GM18526 (cell line): Measurements from ENCODE around the gene CGNL1.

Source experiments
- POLR2A ChIP-seq: IDR thresholded peaks from 3 replicates; pipeline ENCODE4 v1.6.1; 2011; ENCODE audit not compliant: insufficient read length; ENCODE audit errors: extremely low read depth

The CGNL1 gene

DNA sequence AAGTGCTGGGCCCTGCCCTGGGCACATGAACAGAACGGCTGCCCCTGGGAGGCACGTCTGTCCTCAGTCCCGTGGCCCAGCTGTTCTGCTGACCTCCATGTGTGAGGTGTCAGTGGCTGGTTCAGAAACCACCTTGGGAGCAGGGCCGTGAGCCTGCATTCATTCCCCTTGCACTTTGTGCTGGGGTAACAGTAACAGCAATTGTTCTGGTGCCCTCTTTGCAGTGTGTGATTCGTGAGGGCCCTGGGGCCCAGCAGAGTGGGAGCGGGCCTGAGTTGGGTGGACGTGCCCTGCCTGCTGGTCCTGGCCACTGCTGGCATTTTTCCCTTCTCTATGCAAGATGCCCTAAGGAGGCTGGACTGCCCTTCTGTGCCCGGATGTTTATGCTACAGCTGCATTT is 165.0 kb downstream of the CGNL1 start:
- no peak for TF ChIP-seq POLR2A

DNA sequence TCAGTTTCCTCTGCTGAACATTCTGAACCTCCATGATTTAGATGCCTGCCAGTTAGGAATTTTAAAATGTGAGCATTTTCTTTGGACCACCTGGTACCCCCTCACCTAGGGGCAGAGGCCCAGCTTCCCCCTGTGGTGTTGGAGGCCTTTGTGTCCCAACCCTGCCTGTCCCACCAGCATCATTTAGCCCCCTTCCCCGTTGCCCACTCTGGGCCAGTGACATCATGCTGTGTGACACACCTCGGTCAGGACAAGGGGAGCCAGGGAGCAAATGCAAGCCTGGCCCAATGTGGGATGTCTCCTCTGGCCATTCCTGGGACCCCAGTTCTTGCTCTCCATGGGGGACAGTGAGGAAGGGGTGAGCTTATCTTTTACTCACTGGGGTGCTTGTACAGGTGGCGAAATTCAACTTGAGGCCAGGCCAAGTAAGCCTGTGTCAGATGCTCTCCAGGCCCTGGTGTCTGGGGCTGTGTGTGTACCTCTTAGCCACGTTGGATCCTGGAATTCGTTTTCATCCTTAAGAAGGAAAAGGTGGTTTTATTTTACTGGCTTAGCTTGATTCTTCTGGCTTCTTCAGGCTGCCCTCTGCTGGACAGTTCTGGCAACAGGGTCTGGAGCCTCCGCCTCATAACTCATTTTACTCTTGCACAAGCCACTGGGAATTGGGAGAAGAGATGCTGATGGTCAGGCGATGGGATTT is 165.7 kb downstream of the CGNL1 start:
- no peak for TF ChIP-seq POLR2A

DNA sequence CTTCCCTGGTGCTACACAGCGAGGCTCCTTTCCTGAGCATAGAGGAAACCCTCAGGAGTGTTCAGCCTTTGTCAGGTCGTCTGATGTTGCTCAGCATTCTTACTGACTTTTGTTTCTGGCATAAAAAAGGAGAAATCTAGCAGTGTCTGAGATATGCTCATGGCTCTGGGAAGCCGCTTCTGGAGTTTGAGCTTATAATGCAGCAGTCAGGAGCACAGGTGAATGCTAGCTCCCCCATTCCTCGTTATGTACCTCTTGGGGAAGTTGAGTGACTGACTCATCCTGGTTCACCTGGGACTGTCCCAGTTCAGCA is 166.2 kb downstream of the CGNL1 start:
- no peak for TF ChIP-seq POLR2A

DNA sequence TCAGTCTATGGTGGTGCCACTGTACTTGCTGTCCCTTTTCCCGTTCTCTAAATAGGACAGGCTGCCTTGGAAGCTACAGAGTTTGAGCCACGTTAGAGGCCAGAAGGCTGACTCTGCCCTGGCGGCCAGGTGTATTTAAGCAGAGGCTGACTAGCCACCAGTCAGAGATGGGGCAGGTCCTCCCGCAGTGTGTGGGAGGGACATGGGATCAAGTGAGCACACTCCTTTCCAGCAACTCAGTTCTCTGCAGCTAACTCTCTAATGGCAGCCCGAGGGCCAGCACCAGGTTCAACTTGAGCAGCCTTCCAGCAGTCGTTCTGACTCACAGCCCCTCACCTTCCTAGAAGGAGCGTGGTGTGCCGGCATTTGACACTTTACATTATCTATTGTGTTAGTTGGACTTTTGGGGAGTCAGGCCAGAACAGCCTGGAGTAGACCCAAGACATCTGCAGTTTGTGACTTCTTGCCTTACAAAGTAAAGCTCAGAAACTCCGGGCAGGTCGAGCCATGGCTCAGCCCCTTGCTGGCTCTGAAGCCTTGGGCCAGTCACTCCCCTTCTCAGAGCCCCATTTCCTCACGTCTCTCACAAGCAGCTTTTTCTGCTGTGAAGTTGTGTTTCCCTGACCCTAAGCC is 168.7 kb downstream of the CGNL1 start:
- no peak for TF ChIP-seq POLR2A

DNA sequence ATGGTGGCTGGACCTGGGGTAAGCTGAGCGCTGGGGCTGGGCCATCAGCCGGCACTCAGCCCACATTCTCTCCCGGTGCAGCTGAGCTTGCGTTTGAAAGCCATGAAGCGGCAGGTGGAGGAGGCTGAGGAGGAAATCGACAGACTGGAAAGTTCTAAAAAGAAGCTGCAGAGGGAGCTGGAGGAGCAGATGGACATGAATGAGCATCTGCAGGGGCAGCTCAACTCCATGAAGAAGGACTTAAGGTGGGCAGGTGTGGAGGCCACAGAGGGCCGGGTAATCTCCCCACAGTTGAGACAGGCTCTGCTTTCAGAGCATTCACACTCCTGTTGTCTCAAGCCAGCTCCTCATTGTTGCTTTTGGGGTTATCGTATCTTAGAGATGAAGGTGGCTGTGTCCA is 169.7 kb downstream of the CGNL1 start:
- TF ChIP-seq POLR2A: no peak

DNA sequence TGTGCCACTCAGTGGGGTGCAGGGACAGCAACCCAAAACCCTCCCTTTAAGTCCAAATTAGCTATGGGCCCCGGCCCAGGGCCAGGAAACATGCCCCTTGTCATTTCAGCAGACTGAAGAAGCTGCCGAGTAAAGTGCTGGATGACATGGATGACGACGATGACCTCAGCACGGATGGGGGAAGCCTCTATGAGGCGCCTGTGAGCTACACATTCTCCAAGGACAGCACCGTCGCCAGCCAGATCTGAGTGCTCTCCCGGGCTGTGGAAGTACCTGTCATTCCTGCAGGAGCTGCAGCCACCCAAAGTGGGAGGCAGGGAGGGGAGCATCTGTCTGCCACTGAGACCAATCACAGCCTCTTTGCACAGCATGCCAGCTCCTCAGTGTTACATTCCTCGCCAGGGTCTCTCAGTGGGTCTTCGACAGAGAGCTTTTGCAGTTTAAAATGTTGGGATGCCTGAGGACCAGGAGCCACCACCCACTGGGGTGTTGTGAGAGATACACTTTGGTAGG is 171.0 kb downstream of the CGNL1 start:
- no peak for TF ChIP-seq POLR2A

DNA sequence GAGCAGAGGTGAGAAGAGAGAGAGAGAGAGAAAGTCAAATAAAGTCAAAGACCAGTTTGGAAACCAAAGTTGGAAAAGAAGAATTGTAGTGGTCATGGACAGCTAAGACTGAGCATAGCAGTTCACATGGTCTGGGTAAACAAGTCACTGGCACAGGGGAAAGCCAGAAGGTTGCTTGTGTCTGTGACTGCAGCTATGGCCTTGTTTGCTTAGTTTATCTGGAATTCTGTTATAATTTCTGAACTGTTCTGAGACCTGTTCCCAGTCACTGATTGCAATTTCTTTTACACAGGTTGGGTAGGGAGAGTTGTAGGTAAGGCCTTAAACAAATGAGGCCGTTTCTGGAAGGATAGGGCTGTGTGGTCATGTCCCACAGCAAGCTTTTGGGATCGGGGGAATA is 172.0 kb downstream of the CGNL1 start:
- TF ChIP-seq POLR2A: no peak

DNA sequence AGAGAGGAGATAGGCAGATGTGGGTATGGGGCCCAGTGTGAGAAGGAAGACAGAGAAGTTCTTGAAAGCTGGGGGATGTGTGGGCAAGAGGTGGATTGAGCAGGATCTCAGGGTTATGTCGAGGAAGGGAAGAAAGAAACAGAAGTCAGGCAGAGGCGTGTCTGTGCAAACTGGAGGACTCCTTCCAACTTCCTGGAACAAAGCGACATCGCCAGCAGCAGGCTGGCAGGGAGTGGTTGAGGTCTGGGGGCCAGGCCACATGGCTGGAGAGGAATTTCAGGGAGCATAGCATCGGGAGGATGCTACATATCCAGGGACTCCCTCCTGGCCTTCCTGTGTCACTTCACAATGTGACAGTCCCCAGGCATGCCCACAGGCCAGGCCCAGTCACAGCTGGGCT is 172.5 kb downstream of the CGNL1 start:
- no peak for TF ChIP-seq POLR2A

DNA sequence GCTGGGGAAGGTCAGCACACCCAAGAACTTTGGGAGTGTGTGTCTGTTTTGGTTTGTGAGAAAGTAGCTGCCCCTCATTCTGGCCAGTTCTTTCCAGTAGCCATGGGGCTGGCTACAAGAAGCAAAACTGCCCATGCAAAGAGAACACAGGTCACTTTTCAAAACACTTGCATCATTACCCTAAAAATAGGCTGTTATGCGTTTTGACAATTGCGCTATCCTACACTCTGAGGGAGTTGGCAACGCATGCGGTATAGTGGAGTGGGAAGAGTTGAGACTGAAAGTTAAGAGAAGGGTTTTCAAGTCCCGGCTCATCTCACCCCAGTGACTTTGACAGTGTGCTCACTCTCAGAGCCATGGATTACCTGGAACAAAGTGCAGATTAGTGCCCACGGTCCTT is 173.6 kb downstream of the CGNL1 start:
- no peak for TF ChIP-seq POLR2A

DNA sequence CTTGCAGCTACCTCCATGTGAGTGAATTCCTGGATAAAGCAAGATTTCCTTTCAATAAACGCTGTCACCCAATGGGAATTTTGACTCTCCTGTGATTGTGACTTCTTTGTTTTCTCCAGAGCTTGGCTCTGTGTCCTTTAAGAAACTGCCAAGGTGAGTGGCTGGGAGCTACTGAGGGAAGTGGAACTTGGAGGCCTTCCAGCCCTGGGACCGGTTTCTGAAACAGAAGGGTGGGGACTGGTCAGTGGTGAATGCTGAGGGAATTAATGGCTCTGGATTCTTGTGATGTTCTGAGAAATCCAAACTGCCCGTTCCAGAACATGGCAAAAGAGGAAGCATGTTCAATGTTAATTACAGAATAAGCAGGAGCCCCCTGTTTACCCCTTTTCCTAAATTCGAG is 174.3 kb downstream of the CGNL1 start:
- no peak for TF ChIP-seq POLR2A

DNA sequence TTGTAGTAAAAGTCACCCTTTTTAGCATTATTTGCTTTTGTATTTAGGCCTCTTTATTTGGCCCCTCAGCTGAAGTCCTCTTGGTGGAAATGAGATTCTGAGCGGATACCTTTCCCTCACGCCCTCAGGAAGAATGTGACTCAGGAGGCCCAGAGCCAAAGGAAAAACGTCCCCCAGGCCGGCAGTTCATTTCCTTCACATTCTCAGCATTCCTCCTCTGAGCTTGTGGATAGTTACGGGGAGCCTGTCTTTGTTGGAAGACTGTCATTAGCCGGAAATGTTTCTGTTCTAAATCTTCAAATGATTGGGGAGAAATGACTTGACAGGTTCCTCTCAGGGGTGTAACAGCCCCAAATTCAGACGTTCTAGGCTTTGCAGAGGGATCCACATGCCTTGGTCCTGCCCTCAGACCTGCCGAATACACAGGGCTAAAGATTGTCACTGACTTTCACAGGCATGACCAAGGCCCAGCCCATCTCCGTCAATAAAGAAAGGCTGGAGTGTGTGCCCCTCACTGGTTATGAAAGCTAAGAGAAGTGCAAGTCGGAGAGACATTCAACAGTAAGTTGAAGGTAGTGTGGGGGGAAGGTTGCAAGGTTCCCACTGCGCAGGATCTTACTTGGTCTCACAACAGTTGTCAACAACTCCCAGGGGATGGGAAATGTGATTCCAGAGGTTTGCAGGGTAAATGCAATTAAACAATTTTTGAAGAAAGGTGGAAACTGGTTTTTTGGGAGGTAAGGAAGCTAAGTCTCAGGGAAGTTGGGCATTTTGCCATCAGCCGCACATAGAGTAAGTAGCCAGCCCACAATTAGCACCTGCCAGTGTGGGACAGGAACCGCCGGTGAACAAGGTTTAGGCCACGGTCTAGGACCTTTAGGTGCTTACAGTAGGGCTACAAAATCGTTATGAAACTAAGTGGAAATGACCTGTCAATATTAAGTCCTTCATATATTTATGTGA is 175.7 kb downstream of the CGNL1 start:
- no peak for TF ChIP-seq POLR2A

DNA sequence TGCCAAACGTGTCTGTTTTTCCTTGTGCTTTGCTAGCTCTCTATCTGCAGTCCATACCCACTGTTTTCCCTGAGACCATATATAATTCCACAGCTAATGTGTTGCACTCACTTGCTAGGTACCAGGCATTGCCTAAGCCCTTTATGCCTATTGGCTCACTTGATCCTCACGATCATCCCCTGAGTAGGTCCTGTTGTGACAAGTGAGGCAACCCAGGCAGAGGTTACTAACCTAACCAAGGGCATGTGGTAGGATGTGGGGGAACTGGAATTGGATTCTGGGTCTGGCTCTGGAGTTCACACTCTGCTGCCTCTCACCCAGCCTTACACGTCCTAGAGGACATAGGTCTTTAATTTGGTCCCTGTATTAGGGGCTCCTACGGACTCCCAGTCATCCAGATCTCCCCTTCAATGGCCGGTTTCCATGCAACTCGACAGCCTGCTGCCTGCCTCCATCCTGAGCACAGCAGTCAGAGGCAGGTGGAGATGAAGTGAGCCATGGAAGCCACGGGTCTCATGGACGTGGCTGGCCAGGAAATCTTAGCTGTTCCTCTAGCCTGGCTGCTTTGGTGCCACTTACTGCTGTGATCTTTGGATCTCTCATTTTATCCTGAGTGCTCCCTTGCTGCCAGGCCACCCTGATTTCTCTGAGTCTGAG is 176.5 kb downstream of the CGNL1 start:
- TF ChIP-seq POLR2A: no peak

DNA sequence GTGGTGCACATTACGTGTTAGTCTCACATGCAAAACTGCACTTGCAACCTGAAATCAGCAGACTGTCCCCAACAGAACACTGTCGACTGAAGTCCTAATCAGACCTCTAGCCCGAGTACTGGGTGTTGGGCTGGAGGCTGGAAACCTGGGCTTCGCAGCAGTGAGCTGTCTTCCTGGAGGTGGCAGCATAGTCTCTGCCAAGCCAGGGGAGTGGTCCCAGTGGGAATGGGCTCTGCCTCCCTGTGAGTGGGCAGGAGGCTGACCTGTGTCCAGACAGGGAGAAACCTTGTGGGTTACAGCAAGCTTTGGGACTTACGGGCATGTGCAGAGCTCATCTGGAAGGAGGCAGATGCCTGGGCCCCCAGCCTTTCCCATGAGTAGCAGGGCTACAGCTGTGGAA is 177.2 kb downstream of the CGNL1 start:
- TF ChIP-seq POLR2A: no peak

DNA sequence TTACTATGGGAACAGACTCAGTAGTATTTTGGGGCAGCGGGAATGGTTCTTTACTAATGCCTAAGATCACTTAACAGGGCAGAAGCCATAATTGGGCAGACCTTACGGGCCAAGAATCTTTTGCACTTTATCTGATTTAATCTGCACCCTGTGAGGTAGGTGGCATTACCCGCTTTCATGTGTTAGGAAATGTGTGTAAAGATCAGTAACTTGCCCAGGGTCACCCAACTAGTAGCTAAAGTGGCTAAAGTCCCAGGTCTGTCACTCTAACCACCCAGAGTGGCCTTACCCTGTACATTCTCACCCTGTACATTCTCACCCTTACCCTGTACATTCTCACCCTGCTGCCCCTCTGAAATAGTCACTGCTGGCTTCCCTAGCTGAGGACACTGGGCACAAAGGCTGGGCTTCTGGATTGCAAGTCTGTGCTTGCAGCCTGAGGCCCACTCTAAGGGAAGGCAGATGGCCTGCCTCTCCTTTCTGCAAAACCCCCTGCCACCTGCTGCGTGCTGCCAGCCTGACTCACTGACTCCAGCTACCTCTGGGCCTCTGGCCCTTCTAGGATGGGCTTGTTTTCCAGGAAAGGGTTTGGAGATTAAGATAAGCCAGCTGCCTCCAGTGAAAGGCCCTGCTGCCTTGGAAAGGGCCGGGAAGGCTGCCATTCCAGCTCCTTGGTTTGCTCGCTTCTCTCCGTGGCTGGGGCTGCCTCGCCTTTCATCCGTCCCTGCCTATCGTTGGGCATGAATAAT is 177.9 kb downstream of the CGNL1 start:
- TF ChIP-seq POLR2A: no peak

DNA sequence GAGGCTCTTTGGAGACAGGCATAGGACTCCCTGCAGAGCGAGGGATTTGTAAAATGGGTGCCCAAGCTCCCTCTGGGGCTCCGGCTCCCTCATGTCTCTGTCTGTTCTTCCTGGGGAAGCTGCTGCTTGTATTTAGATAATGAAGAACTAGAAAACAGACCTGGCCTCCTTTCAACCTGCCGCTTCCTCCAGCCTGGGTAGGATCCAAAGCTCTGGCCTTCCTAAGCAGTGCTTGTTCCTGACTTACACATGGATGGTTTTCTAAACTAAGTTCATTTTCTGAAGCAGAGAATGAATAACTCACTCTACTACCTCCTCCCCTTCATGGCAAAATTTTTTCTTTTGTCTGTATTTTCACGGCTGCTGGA is 178.5 kb downstream of the CGNL1 start:
- TF ChIP-seq POLR2A: no peak
